Tibial nerve (tissue), 4 donors: ENCODE results near the gene LRRC26.

Source experiments
- EP300 ChIP-seq, 2 donors: sonication (generic); formaldehyde crosslinking; IDR thresholded peaks; one replicate each; pipeline ENCODE4 v1.6.1; 2017; ENCODE audit warnings: antibody characterized with exemption in 2 of 2, mild to moderate bottlenecking in 1 of 2
- POLR2A ChIP-seq, 2 donors: fragments of 450-650 bp; IDR thresholded peaks; one replicate each; pipeline ENCODE4 v1.6.1; 2017; ENCODE audit warnings: antibody characterized with exemption in 2 of 2, mild to moderate bottlenecking in 2 of 2, moderate library complexity in 2 of 2
- TF ChIP-seq, protein P1 (sequence below), 5 experiments: fragments of 200-600 bp in 3 of 5; fragments of 450-650 bp in 2 of 5; sonication (generic) in 3 of 5; IDR thresholded peaks; one replicate each; pipeline ENCODE4 v1.5.1; 2016 to 2019; ENCODE audit warnings: antibody characterized with exemption in 5 of 5, mild to moderate bottlenecking in 3 of 5, moderate library complexity in 2 of 5

DNA sequence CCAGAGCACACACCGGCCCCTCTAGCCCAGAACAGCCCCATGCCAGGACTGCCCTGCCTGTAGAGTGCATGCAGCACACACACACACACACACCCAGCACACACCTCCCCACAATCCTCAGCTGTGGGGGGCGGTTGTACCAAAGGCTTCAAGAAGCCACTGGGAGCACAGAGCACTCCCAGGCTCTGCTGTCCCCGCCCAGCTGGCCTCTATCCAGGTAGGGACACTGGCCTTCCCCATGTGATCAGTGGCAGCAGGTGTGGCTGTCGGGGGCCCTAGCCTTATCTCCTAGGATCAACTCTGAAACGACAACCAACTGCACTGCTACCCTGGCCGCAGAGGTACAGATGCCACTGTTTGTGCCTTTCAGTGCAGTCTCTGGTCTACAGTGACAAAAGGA lies 16.5 kb upstream of the LRRC26 start:
- TF ChIP-seq, protein P1, sequence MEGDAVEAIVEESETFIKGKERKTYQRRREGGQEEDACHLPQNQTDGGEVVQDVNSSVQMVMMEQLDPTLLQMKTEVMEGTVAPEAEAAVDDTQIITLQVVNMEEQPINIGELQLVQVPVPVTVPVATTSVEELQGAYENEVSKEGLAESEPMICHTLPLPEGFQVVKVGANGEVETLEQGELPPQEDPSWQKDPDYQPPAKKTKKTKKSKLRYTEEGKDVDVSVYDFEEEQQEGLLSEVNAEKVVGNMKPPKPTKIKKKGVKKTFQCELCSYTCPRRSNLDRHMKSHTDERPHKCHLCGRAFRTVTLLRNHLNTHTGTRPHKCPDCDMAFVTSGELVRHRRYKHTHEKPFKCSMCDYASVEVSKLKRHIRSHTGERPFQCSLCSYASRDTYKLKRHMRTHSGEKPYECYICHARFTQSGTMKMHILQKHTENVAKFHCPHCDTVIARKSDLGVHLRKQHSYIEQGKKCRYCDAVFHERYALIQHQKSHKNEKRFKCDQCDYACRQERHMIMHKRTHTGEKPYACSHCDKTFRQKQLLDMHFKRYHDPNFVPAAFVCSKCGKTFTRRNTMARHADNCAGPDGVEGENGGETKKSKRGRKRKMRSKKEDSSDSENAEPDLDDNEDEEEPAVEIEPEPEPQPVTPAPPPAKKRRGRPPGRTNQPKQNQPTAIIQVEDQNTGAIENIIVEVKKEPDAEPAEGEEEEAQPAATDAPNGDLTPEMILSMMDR (IDR thresholded peaks at IDR 0.05): no peak
- TF ChIP-seq POLR2A (IDR thresholded peaks at IDR 0.05) (no peak), EP300 (IDR thresholded peaks at IDR 0.05) (no peak)
